ENCODE measurements around the gene ZNF385B.

GRCh38 chr2:179769323-179769722 lies 92.1 kb downstream of the ZNF385B start:
- TF ChIP-seq CTCF (IDR thresholded peaks at IDR 0.05; ENCODE audit: low read depth, low read length) (no peak), EZH2phosphoT487 (IDR thresholded peaks at IDR 0.05; ENCODE audit: low read depth) (no peak)
